Transverse colon (tissue), 4 donors: Measurements from ENCODE around the gene NOA1.

Experiments
- POLR2AphosphoS5 ChIP-seq, 3 donors: sonication (generic); formaldehyde crosslinking; IDR thresholded peaks; one replicate each; pipeline ENCODE4 v1.6.1; 2016; ENCODE audit warnings: antibody characterized with exemption in 3 of 3
- TF ChIP-seq, protein P1 (sequence below), 5 experiments: fragments of 200-600 bp in 3 of 5; fragments of 450-650 bp in 2 of 5; sonication (generic) in 3 of 5; IDR thresholded peaks; 1 replicate in 2 of 5; 2 replicates in 3 of 5; pipeline ENCODE4 v1.5.1; 2016 to 2017; ENCODE audit warnings: antibody characterized with exemption in 5 of 5, inconsistent platforms in 3 of 5, mild to moderate bottlenecking in 2 of 5, moderate library complexity in 1 of 5

DNA sequence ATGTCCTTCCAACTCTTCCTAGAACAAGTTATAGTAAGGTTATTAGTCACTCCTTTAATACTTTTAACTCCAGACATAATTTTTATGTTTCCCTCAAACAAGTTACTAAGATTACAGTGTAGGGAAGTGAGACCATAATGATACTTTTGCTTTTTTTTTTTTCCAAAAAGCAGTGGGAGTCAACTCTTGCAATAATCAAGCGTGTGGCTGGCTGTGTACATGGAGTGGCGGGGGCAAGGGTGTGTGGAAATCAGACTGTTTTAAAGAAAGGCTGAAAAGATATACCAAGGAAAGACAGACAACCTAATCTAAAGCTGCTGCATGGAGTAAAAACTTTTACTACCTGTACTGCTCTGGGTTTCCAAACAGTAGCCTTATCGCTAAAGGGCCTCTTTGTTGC is 4.1 kb downstream of the NOA1 start:
- TF ChIP-seq POLR2AphosphoS5 (IDR thresholded peaks at IDR 0.05): no peak
- TF ChIP-seq, protein P1, sequence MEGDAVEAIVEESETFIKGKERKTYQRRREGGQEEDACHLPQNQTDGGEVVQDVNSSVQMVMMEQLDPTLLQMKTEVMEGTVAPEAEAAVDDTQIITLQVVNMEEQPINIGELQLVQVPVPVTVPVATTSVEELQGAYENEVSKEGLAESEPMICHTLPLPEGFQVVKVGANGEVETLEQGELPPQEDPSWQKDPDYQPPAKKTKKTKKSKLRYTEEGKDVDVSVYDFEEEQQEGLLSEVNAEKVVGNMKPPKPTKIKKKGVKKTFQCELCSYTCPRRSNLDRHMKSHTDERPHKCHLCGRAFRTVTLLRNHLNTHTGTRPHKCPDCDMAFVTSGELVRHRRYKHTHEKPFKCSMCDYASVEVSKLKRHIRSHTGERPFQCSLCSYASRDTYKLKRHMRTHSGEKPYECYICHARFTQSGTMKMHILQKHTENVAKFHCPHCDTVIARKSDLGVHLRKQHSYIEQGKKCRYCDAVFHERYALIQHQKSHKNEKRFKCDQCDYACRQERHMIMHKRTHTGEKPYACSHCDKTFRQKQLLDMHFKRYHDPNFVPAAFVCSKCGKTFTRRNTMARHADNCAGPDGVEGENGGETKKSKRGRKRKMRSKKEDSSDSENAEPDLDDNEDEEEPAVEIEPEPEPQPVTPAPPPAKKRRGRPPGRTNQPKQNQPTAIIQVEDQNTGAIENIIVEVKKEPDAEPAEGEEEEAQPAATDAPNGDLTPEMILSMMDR (IDR thresholded peaks at IDR 0.05): no peak
